GM18861 (cell line): ENCODE results near the gene DNAJC18.

Experiments
- ATAC-seq: cut with Tn5 transposase; IDR thresholded peaks from one replicate; pipeline ENCODE4 v1.9.1; 2021; ENCODE audit not compliant: unreplicated experiment

Gene DNAJC18

GRCh38 chr5:139404484-139404840, 34.9 kb downstream of the DNAJC18 start:
- no peak for ATAC-seq

GRCh38 chr5:139403787-139404483, 35.4 kb downstream of the DNAJC18 start, which contains the start of gene SPATA24:
Gene SPATA24, minus strand, starts transcription at chr5:139404089. Its CDS starts 29 bp downstream, at chr5:139404060.
- peak; percentile 65 for ATAC-seq

- peak; percentile 1 for ATAC-seq
These were observed 35.9 kb downstream of the DNAJC18 start for GRCh38 chr5:139403418-139403786.

GRCh38 chr5:139402561-139403158, 36.7 kb downstream of the DNAJC18 start:
- ATAC-seq, result no peak

- no peak for ATAC-seq
These were observed 37.8 kb downstream of the DNAJC18 start for GRCh38 chr5:139401546-139401945.

- ATAC-seq, result peak; percentile 27
These were observed 39.7 kb downstream of the DNAJC18 start for GRCh38 chr5:139399501-139400121.

GRCh38 chr5:139397921-139398320, 41.4 kb downstream of the DNAJC18 start:
- ATAC-seq, result no peak

- no peak for ATAC-seq
These were observed 42.6 kb downstream of the DNAJC18 start for GRCh38 chr5:139396691-139397090.

GRCh38 chr5:139395844-139396640, 43.3 kb downstream of the DNAJC18 start:
- ATAC-seq, result peak; percentile 17

GRCh38 chr5:139394654-139395566, 44.4 kb downstream of the DNAJC18 start, which contains the start of gene PROB1:
Gene PROB1, minus strand, starts transcription at chr5:139395104. Its CDS starts 23 bp downstream, at chr5:139395081.
- ATAC-seq, result no peak

GRCh38 chr5:139394123-139394653, 45.1 kb downstream of the DNAJC18 start:
- no peak for ATAC-seq

GRCh38 chr5:139393497-139394122, 45.7 kb downstream of the DNAJC18 start:
- no peak for ATAC-seq

- peak; percentile 31 for ATAC-seq
These were observed 46.4 kb downstream of the DNAJC18 start for GRCh38 chr5:139392678-139393496.

- no peak for ATAC-seq
These were observed 47.0 kb downstream of the DNAJC18 start for GRCh38 chr5:139392324-139392677.

- ATAC-seq, result no peak
These were observed 47.6 kb downstream of the DNAJC18 start for GRCh38 chr5:139391570-139392323.

GRCh38 chr5:139390639-139391569, 48.4 kb downstream of the DNAJC18 start:
- ATAC-seq, result no peak
